ENCODE results near the gene TMTC2.

TMTC2 gene

GRCh38 chr12:82842480-82842879, 155.8 kb downstream of the TMTC2 start:
- TF ChIP-seq GATA3 (IDR thresholded peaks at IDR 0.05; ENCODE audit: low read depth, low read length) (no peak), GATA2 (IDR thresholded peaks at IDR 0.05; ENCODE audit: low read depth, low read length) (no peak)

GRCh38 chr12:82848845-82849244, 162.1 kb downstream of the TMTC2 start:
- TF ChIP-seq GATA2 (IDR thresholded peaks at IDR 0.05; ENCODE audit: low read depth, low read length) (no peak), GATA3 (IDR thresholded peaks at IDR 0.05; ENCODE audit: low read depth, low read length) (no peak)

GRCh38 chr12:82852529-82852928, 165.8 kb downstream of the TMTC2 start:
- TF ChIP-seq GATA3 (IDR thresholded peaks at IDR 0.05; ENCODE audit: low read depth, low read length) = no peak
- TF ChIP-seq GATA2 (IDR thresholded peaks at IDR 0.05; ENCODE audit: low read depth, low read length) = no peak

GRCh38 chr12:82855872-82856271, 169.2 kb downstream of the TMTC2 start:
- no peak for TF ChIP-seq GATA3 (IDR thresholded peaks at IDR 0.05; ENCODE audit: low read depth, low read length)
- no peak for TF ChIP-seq GATA2 (IDR thresholded peaks at IDR 0.05; ENCODE audit: low read depth, low read length)

DNA sequence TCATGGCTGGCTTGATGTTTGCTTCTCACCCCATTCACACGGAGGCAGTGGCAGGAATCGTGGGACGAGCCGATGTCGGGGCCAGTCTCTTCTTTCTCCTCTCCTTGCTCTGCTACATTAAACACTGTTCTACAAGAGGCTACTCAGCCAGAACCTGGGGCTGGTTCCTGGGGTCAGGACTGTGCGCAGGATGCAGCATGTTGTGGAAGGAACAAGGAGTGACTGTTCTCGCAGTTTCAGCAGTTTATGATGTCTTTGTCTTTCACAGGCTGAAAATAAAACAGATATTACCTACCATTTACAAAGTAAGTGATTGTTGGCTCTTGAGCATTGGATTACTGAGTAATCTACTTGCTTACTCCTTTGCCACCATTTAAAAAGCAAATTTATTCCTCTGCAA, 170.6 kb downstream of the TMTC2 start:
- no peak for TF ChIP-seq GATA2 (IDR thresholded peaks at IDR 0.05; ENCODE audit: low read depth, low read length)
- no peak for TF ChIP-seq GATA3 (IDR thresholded peaks at IDR 0.05; ENCODE audit: low read depth, low read length)

- no peak for TF ChIP-seq GATA3 (IDR thresholded peaks at IDR 0.05; ENCODE audit: low read depth, low read length)
- no peak for TF ChIP-seq GATA2 (IDR thresholded peaks at IDR 0.05; ENCODE audit: low read depth, low read length)
Observed at GRCh38 chr12:82857911-82858533, 171.3 kb downstream of the TMTC2 start.

DNA sequence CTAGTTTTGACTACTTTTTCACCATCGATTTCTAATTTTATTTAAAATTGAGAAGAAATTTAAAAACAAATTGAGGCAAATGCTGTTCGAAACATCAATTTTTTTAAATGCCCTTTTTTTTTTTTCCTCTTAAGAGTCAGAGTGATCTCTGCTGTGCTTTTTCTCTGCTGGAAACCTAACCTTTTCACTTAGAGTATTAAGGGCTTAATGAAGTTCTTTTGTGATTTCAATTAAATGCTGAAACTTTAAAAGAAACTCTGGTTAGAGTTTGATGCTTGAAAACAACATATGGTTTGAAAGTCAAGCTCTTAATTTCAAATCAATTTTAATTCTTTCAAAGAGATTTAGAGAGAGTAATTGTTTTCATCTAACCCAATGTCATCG, 171.8 kb downstream of the TMTC2 start:
- TF ChIP-seq GATA2 (IDR thresholded peaks at IDR 0.05; ENCODE audit: low read depth, low read length) (no peak), GATA3 (IDR thresholded peaks at IDR 0.05; ENCODE audit: low read depth, low read length) (no peak)

GRCh38 chr12:82862069-82862841, 175.5 kb downstream of the TMTC2 start:
- TF ChIP-seq GATA2 (IDR thresholded peaks at IDR 0.05; ENCODE audit: low read depth, low read length) (no peak; the same call in 1 of the 2 replicates), GATA3 (IDR thresholded peaks at IDR 0.05; ENCODE audit: low read depth, low read length) (peak; percentile 86)

- TF ChIP-seq GATA2 (IDR thresholded peaks at IDR 0.05; ENCODE audit: low read depth, low read length) = peak; percentile 55; the same call in 1 of the 2 replicates
- no peak; the same call in 1 of the 2 replicates for TF ChIP-seq GATA3 (IDR thresholded peaks at IDR 0.05; ENCODE audit: low read depth, low read length)
Observed at GRCh38 chr12:82862876-82863649, 176.4 kb downstream of the TMTC2 start.

- TF ChIP-seq GATA3 (IDR thresholded peaks at IDR 0.05; ENCODE audit: low read depth, low read length) (no peak), GATA2 (IDR thresholded peaks at IDR 0.05; ENCODE audit: low read depth, low read length) (no peak)
Observed at GRCh38 chr12:82866227-82866775, 179.6 kb downstream of the TMTC2 start.

DNA sequence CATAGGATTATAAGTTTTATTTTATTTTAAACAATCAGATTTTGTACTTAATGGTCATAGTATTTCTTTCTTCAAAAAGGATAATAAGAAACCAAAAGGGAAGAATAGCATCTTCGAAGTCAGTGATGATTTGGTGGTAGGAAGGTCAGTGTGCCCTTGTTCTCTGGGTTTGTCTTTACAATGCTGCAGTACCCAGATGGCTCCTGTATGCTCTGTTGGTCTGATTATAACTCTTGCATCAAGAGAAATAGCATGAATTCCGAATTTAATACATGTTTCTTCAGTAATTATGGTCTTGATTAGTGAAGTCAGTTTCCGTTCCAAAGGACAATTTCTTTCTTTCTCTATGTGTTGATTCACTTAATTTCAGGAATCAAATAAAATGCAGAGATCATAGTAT, 180.2 kb downstream of the TMTC2 start:
- TF ChIP-seq GATA2 (IDR thresholded peaks at IDR 0.05; ENCODE audit: low read depth, low read length) = no peak
- TF ChIP-seq GATA3 (IDR thresholded peaks at IDR 0.05; ENCODE audit: low read depth, low read length) = no peak

DNA sequence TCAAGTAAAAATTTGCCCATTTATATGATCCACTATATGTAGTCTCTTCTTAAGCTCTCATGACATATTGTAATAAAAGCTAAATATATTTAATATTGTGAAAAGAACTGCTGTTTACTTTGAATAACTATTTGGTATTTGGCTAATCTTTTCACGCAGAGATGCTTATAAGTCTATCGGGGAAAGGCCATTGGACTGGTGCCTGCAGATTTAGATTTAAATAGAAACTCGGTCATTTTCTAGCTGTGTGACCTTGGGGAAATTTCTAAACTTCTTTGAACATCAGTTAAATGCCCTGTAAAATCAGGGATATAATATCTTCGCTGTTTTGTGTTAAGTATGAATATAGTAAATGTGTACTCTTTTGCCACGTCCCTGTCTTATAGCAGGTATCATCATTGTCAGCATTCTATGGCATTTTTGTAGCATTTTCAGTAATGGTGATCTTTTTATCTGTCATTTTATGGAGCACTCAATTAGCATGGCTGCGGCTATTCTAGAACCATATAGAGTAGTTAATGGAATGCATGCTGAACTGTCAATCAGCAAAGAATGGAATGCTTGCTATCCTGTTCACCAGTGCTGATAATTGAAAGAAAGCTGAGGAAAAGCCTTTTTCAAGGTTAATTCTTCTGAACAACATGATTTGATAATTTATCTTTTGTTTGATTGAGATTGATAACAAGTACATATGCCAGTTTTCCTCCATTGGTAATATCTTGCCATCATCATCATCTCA, 181.2 kb downstream of the TMTC2 start:
- TF ChIP-seq GATA3 (IDR thresholded peaks at IDR 0.05; ENCODE audit: low read depth, low read length) = no peak
- TF ChIP-seq GATA2 (IDR thresholded peaks at IDR 0.05; ENCODE audit: low read depth, low read length) = no peak

DNA sequence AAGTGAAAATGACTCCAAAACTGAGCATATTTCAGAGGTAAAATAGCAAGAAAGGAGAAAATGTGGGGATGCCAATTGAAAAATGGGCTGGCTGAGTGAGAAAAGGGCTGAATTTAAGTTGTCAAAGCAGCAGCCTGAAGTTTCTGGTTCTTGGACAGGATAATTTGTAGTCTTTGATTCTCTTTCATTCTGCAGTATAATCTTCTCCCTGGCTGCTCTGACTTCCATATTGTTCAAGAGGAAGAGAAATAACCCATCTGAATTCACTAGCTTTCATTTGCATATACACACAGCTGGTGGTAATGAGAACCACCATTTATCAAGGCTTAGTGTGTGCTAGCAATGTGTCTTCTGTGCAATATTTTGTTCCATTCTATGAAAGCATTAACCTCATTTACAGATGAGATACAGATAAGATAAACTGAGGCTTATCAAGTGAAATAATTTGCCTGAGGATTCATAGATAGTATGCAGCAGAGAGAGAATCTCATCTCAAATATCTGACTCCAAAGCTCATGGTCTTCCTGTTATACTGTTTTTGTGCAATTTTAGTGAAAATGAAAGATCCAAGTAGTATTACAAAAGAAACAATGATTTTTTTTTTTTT, 184.2 kb downstream of the TMTC2 start:
- TF ChIP-seq GATA3 (IDR thresholded peaks at IDR 0.05; ENCODE audit: low read depth, low read length) (peak; percentile 87), GATA2 (IDR thresholded peaks at IDR 0.05; ENCODE audit: low read depth, low read length) (peak; percentile 29; the same call in 1 of the 2 replicates)
